GM10847 (cell line): ENCODE data around the gene PSMD9.

Source experiments
- POLR2A ChIP-seq: IDR thresholded peaks from 2 replicates; pipeline ENCODE4 v1.6.1; 2011; ENCODE audit not compliant: insufficient read length; ENCODE audit errors: extremely low read depth

Gene PSMD9

DNA sequence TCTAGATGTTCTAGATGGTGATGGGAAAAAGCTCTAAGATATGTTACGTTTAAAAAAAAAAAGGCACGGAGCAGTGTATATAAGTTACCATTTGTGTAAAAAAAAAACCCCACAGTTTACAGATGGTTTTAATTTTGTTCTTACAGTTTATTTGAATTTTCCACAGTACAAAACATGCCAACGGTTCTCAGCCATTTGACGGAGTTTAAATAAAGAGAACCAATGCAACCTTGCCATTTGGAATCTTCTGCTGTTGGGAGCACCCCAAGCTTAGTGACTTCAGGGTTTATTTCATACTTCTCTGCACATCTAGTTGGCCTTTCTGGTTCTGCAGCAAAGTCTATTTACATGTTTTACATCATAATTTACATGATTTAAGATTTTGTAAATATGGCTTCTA lies 22.3 kb upstream of the PSMD9 start:
- no peak for TF ChIP-seq POLR2A

DNA sequence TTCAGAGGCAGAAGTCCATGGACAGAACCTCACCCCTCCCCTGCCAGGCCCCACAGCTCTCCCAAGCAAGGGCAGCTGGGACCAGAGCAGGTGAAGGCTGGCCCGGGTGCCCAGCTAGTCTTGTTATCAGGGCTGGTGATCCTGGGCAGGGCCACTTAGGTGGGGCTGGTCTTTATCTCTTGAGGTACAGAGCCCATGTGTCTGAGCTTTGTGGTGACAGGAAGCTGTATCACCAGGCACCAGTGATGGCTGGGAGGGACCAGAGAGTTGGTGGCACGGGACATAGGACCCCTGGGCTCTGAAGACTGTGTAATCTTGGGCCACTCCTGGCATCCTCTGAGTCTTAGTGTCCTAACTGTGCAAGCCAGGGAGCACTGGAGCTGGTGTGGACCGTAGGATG lies 17.1 kb upstream of the PSMD9 start:
- TF ChIP-seq POLR2A = no peak

DNA sequence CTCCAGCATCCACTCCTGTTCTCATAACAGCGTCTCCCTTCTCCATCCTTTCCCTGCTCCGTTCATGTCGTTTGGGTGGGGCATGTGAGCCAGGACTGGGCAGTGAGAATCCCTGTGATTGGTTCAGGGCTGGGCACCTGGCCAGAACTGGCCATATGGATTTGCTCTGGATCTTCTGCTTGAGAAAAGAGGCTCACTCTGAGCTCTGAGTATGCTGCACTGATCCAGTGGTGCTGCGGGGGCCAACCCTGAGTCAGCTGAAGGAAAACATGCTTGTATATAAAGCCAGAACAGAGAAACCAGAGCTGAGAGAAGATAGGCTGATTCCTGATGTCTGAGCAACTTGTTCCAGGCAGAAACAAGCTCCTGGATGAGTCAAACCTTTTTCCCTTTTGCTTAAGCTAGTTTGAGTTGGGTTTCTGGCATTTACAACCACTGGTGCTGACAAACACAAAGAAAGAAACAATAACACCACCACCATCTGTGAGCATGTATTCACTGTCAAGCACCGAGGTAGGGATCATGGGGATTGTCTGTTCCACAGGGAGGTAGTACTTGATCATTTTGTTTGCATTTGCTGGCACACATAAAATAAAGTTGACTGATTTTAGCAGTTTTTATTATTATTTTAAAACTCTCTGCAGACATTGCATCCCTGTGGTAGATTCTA lies 15.9 kb upstream of the PSMD9 start:
- no peak for TF ChIP-seq POLR2A

DNA sequence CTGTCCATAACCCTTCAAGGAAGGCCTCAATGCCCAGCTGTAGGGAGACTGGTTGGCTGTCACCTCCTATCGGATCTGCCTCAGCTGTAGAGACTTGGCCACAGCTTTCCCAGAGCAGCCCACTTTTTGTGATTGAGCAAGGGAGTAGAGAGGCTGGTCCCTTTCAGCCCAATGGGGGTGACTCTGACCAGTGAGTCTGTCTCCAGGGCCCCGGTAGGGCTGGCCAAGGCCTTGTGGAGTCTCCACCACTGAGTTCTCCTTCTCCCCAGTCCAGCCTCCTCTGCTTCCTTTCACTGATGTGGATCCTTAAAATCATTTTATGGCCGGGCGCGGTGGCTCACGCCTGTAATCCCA lies 15.4 kb upstream of the PSMD9 start:
- no peak for TF ChIP-seq POLR2A

DNA sequence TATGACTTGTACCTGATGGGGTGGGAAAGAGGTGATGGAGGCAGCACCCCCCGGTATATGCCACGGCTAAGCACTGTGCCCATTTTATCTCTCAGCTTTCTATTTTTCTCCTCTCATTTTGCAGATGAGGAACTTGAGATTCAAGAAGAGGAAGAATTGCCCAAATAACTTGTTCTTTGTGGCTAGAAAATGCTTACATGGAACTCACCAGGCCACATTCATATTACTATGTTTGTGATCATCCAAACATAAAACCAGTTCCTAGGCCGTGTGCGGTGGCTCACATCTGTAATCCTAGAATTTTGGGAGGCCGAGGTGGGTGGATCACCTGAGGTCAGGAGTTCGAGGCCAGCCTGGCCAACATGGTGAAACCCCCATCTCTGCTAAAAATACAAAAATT lies 14.5 kb upstream of the PSMD9 start:
- no peak for TF ChIP-seq POLR2A

DNA sequence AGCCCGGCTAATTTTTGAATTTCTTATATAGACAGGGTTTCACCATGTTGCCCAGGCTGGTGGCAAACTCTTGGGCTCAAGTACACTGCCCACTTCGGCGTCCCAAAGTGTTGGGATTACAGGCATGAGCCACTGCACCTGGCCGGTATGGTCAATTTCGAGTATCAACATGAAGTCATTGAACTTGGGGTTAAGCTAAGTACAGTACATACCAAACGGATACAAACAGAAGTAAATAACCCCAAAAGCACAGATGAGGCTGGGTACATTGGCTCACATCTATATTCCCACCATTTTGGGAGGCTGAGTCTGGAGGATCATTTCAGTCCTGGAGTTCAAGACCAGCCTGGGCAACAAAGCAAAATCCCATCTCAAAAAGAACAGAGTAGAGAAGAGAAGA lies 13.0 kb upstream of the PSMD9 start:
- no peak for TF ChIP-seq POLR2A

DNA sequence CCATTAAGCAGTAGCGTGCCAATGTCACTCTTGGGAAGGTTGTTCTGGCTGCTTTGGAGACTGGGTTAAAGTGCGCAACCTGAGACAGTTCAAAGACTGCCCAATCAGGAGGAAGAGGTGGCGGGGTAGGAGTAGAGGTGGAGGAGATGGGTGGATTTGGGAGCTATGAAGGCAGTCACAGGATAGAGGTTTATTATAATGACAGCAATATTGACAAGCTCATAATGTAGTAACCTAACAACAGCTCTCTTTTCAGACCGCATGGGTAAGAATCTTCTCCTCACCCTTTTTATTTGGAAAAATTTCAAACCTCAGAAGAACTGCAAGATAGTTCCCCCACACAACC lies 5.3 kb upstream of the PSMD9 start:
- no peak for TF ChIP-seq POLR2A

DNA sequence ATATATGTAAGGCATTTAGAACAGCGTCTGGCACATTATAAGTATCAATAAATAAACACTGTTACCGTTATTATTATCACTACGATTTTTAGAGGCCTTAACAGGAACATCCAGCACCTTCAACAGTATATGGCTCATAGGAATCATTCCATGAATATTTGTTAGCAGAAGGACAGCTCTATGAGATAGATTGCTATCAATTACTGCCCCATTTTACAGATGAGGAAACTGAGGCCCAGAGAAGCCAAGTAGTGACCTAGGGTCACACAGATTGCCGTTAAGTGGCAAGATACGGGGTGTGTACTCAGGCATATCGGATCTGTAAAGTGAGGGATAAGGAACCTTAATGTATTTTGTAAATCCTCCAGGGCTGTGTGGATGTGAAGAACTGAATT lies 510 bp upstream of the PSMD9 start:
- TF ChIP-seq POLR2A = no peak

DNA sequence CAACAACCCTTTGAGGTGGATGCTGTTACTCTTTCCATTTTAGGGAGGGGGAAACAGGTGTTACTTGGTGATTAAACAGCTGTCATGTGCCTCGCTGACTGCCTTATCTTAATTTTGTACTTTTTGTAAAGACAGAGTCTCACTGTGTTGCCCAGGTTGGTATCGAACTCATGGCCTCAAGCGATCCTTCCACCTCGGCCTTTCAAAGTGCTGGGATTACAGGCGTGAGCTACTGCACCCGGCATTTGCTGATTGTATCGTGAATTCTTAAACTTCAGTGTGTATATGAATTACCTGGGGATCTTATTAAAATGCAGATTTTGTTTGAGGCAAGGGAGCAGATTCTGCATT lies 659 bp downstream of the PSMD9 start:
- no peak for TF ChIP-seq POLR2A

DNA sequence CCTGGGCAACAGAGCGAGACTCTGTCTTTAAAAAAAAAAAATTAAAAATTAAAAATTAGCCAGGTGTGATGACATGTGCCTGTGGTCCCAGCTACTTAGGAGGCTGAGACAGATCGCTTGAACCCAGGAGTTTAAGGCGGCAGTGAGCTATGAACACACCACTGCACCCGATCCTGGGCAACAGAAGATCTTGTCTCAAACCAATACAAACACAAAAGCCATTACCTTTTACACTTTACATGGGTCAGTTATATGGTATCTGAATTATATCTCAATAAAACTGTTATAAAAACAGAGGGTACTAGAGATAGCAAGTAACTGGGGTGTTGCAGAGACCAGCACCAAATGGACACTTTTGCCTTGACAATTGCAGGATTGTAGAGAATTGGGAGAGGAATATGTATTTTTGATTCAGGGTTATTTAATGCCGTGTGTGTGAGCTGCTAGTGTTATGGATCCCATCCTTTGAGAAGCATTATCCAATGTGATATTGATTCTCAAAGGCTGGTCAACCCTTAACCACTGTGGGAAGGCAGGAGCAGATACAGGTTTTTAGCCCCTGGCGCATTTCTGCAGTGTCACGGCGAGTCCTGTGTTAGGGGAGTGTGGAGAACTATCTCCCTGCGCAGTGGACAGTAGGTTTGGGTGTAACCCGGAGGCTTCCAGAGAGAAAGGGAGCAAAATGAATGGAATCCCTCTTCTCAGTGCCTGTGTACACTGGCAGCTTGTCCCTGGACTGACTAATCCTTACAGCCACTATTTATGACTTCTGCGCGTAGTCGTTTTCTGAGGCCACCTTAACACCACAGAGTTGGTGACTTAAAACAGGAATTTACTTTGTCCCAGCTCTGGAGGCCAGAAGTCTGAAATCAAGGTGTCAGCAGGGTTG lies 4.3 kb downstream of the PSMD9 start:
- TF ChIP-seq POLR2A = no peak

DNA sequence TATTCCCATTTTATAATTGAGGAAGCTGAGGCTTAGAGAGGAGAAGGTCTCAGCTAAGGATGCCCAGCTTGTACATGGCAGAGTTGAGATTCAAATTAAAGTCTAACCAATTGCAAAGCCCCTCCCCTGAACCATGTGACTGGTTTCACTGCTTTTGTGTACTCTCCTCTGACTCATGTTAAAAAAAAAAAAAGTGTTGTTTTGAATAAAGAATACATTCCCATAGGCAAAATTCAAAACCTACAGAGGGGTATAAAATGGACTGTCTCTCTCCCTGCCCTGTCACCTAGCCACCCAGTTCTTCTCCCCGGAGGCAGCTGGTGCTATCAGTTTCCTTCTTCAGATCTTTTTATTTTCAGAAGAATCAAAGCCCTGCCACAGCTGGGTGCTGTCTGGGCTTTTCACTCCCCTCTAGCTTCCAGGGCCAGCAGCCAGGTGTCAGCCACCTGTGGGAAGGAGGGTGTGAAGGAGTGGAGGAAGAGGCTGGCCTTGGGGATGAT lies 5.4 kb downstream of the PSMD9 start:
- no peak for TF ChIP-seq POLR2A

DNA sequence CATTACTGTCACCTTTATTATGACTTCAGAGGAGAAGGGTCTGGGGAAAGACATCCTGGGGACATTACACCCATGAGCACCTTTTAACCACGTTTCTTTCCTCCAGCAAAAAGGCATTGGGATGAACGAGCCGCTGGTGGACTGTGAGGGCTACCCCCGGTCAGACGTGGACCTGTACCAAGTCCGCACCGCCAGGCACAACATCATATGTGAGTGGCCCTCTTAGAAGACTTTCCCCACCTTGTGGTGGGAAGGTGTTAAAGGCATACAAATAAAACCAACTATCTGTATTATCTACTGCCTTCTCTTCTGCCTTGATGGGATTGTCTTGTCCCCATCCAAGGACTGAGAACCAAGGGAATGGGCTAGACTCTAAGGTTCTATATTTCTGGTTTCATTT lies 6.0 kb downstream of the PSMD9 start:
- TF ChIP-seq POLR2A = no peak

DNA sequence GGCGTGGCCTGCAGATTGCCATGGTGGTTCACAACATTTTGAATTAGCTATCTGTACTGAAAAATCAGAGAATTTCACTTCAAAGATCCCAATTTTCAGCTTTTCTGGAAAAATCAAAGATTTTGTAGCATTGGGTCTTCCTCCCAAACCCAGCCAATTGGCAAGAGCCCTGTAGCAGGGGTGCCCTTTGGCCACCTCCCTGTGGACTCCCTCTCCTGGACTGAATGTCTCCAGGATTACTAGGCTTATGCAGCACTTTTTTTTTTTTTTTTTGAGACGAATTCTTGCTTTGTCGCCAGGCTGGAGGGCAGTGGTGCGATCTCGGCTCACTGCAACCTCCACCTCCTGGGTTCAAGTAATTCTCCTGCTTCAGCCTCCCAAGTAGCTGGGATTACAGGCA lies 9.7 kb downstream of the PSMD9 start:
- no peak for TF ChIP-seq POLR2A

DNA sequence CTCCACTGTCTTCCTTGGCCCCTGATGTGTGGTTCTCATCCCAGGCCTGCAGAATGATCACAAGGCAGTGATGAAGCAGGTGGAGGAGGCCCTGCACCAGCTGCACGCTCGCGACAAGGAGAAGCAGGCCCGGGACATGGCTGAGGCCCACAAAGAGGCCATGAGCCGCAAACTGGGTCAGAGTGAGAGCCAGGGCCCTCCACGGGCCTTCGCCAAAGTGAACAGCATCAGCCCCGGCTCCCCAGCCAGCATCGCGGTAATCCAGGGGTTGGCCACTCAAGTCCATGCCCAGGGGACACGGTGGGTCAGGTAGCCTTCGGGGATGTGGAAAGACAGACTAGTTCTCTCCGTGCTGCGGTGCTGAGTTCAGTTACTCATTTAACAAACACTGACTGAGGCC lies 11.0 kb downstream of the PSMD9 start:
- no peak for TF ChIP-seq POLR2A

DNA sequence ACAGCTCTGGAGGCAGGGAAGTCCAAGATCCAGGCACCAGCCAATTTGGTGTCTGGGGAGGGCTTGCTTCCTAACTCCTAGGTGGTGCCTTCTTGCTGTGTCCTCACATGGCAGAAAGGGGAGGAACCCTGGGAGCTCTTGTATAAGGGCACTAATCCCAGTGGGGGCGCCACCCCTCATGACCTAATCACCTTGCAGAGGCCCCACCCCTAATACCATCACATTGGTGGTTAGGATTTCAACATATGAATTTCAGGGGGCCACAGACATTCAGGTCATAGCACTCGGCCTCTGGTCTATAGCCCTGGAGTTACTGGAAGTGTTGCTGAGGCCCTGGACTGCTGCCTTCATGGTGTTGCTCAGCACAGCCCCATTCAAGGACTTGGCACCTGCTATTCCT lies 14.6 kb downstream of the PSMD9 start:
- TF ChIP-seq POLR2A = no peak

DNA sequence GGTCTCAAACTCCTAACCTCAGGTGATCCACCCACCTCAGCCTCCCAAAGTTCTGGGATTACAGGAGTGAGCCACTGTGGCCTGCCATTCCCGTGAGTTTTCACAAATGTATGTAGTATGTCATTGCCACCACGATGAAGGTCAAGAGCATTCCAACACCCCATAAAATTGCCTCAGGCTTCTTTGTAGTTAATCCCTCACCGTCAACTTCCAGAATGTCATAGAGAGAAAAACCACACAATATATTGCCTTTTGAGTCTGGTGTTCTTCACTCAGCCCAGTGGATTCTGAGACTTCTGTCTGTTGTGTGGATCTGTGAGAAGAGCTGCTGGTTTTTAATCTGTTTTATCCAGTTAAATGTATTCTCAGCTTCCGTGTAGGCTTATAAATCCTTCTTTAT lies 17.2 kb downstream of the PSMD9 start:
- TF ChIP-seq POLR2A = no peak

DNA sequence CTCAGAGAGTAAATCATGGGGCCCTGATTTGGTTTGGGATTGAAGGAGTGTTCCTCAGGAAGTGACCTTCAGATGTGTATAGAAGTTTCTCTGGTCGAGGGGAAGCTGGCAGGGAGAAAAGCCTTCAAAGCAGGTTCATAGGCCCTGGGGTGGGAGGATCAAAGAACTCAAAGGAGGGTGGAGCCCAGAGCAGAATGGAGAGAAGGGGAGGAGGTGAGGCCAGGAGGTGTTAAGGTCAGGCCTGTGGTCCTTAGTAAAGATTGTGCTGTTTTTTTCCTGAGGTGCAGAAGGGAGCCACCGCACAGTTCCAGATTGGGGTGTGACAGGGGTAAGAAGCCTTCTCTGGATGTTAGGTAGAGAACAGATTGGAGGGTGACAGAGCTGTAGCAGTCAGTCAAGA lies 20.1 kb downstream of the PSMD9 start:
- no peak for TF ChIP-seq POLR2A
